GM18502 (cell line): ENCODE measurements around the gene CCDC85C.

Source experiments
- ATAC-seq: cut with Tn5 transposase; IDR thresholded peaks from one replicate; pipeline ENCODE4 v1.9.1; 2021; ENCODE audit warnings: mild to moderate bottlenecking; ENCODE audit not compliant: unreplicated experiment, poor library complexity

Gene CCDC85C

GRCh38 chr14:99516871-99517642 is 87.0 kb downstream of the CCDC85C start:
- no peak for ATAC-seq

DNA sequence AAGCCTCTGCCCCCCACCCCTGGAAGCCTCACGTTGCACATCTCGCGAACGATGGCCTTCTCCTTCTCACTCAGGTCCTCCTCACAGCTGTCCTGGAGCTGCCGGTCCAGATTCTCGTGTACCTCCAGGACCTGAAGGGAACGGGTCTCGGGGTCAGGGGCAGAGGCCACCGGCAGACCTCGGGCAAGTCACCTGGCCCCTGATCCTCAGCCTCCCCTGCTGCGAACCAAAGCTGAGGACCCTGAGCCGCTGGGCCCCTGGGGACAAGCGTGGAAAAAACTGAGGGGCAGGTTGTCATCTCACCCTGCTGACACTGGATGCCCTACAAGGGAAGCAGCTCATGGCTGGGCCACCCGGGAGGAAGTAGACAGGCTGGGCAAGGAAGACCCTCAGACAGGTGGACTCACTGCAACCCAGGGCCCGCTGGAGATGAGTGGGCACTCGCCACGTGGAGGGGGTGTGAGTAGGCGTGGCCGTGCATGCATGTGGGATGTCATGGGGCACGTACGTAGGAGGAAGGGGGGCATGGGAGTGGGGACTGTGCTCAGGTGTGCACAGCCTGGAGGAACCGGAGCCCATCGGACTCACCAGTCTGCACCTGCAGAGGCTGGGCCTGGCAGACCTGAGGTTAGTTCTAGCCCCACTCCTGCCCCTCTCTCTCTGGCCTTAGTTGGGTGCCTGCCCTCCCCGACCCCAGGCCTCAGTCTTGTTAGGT is 87.7 kb downstream of the CCDC85C start:
- no peak for ATAC-seq

- ATAC-seq, result no peak
Observed at GRCh38 chr14:99515301-99516155, 88.5 kb downstream of the CCDC85C start.

DNA sequence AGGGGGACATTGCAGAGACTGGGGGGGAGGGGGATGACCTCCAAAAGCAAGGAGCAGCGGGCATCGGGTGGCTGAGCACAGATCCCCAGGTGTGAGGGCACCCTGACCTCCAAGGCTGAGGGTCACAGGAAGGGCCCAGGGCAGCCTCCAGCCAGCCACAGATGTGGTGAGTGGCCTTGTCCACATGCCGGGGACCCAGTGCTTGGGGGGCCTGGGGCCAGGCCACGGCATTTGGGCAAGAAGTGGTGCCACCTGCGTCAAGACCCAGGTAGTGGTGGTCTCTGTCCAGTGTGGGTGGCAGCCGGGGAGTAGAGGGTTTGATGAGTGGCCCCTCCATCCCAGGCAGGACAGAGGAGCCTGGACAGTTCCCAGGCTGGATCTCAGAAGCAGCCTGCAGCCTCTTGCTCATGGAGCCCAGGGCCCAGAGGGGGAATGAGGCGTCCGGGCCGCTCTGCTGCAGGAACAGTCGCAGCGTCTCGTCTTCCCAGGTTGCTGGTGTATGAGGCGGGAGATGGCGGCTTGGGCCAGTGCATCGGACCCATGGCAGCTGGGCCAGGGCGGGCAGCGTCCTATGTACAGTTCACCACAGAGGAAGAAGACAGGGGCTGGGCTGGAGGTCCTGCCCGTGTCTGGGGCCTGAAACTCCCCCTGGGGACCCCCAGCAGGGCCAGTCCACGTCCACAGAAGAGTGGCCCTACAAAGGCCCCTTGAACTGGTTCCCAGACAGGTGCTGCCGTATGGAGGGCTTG is 89.3 kb downstream of the CCDC85C start:
- no peak for ATAC-seq

DNA sequence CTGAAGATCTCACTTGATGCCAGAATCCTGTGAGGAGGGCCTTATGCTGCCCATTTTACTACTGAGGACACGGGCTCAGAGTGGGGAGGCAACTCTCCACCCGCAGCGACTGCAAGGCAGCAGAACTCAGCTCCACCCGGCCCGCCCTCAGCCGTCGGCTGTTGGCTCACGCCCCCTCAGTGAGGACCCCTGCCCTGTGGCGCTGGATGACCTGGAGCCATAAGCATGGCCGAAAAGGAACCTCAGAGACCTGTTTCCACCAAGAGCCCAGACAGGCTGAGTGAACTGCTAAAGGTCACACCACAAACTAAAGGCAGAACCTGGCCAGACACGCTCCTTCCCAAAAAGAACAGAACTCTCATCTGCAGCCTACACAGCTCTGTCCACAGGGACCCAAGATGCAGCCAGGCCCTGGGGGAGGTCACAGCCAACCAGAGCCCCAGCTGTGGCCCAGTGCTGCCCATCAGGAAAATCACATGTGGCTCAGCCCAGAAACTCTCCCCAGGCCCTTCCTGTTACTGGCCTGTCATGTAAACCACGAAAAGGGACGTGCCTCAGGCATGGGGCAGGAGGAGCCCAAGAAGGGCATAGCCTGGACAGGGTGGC is 90.0 kb downstream of the CCDC85C start:
- ATAC-seq, result no peak

DNA sequence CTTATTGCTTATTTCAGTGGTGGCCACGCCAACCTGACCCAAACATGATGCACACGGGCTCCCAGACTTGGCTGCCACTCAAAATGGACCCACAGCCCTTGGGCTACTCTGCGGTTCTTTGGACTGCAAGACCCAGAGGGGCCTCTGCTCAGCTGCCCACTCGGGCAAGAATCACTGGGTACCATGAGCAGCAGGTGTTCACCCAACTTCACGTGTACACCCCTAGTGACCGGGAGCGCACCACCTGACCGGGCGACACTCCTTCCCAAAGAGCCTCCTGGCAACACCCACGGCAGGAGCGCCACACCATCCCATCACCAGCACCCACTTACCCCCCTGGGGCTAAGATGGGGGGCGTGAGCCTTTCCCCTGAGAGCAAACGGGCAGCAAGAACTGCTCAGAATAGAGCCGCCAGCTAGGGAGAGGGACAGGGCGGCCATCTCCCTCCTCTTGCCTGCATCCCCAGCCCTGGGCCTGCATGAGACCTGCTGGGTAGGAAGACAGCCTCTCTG is 90.8 kb downstream of the CCDC85C start:
- no peak for ATAC-seq

DNA sequence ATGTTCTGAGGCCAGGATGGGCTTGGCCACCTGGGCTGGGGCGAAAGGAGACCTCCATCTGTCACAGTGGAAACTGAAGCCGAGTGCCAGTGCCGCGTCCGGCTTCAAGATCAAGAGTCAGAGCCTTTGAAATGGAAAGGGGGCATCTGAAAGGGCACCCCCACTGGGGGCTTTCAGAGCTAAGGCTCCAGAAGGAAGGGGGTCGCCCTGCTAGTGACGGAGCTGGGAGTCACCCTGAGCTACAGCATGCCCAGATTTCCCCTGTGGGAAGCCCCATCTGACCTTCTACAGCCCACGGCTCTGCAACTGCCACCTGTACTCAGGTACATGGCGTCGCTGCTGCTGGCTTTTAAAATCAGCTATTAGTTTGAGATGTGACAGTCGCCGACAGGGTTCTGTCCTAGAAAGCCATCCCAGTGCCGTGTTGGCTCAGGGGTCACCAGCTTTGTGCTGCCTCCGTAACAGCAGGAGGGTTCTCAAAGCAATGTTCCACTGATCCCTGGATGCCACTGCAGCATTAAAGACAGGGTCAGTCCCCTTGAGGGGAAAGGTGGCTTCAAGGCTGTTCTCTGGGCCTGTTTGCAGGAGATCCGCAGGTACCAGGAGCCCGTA is 91.3 kb downstream of the CCDC85C start:
- ATAC-seq, result no peak

GRCh38 chr14:99512110-99512449 is 91.9 kb downstream of the CCDC85C start:
- ATAC-seq, result no peak

- ATAC-seq, result no peak
Observed at GRCh38 chr14:99511421-99512109, 92.4 kb downstream of the CCDC85C start.

GRCh38 chr14:99510556-99511139 is 93.4 kb downstream of the CCDC85C start:
- ATAC-seq, result no peak

- no peak for ATAC-seq
Observed at GRCh38 chr14:99509871-99510555, 94.0 kb downstream of the CCDC85C start.

DNA sequence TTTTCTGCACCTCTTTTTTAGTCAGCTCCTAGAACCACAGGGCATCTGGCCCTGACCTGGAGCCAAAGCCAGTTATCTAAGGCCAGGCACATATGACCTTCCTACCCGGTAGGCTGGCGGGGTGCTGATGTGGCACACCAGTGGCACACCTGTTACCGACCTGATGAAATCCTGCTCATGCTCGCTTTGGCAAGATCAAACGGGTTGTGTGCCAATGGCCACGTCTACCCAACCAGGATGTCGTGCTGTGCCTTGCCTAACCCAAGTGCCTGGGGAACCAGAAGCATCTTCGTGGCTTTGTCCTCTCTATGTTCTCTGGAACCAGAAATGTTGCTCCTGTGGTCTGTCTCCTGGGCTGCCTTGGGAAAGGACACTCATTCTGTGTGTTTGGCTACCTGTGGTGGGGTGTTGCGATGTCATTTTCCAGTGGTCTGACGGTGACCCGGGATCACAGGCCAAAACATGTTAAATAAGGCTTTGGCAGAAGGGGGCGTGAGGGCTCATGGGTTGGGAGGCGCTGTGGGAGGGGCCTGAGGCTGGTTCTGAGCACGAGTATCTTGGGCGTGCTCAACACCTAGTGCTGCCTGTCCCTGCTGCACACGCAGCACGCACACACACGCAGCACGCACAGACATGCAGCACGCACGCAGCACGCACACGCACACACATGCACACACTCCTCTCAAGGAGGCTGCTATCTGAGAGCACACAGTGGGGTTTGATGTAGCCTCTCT is 94.9 kb downstream of the CCDC85C start:
- no peak for ATAC-seq

- no peak for ATAC-seq
Observed at GRCh38 chr14:99507860-99508640, 96.0 kb downstream of the CCDC85C start.

DNA sequence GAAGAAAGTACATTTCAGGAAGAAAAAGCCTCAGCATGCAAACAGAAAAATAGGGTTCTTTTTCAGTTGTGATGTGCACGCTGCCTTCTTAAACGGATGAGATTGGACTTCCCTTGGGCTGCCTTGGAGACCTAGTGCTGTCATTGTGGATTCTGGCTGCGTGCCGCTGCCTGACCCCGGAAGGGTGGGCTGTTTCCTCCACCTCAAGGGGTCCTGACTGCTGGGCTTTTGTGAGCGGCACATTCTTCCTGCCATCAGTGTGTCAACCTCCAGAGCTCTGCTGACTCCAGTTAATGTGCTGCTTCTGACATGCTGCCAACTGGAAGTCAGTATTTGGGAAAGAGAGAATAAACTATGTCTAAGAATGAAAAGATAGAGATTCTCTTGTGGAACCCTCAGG is 97.7 kb downstream of the CCDC85C start:
- ATAC-seq, result no peak

DNA sequence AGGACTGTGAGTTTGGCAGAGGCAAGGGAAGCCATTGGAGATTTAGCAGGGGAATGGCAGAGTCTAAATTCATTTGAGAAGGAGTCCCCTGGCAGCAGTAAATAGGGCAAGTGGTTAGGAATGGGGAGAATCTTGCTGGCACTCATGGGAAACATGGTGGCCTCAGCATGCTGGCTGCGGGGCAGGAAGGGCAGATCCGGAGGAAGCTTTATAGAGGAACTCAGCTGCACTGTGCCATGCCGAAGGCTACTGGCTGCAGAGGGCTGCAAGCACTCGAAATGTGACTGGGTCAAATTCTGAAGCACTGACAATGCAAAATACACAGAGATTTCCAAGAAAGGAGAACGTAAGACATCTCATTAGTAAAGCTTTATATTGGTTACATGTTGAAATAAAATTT is 98.9 kb downstream of the CCDC85C start:
- no peak for ATAC-seq

DNA sequence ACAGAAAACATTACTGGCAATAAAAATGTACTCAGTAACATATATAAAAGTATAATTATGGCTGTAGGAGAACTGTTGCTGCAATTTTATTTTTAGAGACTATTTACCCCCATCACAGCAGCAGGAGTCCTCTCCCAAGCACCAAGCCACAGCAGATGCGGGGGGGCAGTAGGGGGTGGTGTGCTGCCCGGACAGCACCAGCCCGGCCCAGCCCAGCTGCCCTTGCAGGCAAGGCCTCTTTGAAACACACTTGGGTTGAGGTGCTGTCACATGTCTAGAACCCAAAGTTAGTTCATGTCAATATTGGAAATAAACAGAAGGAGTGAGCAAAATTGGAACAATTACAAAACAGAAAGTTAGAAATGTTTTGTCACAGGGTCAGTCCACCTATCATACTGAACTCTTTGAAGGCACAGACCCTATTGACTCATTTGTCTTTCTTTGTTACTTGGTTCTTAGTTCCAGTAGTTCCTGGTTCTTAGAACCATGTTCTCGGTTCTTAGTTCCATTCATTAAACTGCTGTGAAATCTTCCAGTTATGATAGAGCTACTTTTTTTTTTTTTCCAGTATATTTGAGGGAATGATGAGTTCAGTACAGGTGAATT is 100.1 kb downstream of the CCDC85C start:
- no peak for ATAC-seq
